ENCODE results near the gene GHRH. TPM values are rescaled to one million over a fixed set of nuclear protein-coding genes. Genes with fewer than 3 reads are reported as not detected.

The GHRH gene
- total RNA-seq, 2 experiments from 2014 or later: not detected

DNA sequence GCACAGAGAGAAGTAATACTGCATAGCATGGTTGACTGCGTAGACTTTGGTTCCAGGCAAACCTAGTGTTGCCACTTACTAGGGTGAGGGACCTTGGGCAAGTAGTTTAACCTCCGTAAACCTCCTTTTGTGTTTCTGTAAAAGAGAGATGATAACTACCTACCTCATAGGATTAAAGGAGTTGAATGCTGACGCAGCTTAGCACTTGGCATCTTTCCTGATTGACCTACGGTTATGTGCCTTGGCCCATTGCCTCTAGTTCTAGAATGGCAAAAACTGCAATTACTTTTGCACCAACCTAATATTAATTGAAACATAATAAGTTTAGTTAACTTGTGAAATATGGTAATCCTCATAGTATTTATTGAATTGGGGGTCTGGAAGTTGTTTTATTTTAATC is 19.1 kb downstream of the GHRH start:
- no peaks in the 10 kb centered on the region for H3K4me1 Mint-ChIP-seq
- peaks cover 14% of the 10 kb centered on the region for H3K36me3 Mint-ChIP-seq
- no peak overlapping the region for H3K4me3 Mint-ChIP-seq
- no peak for DNase-seq
- no peaks in the 10 kb centered on the region for H3K9me3 Mint-ChIP-seq
- H3K27ac Mint-ChIP-seq: no peak overlapping the region
- H3K27me3 Mint-ChIP-seq: no peaks in the 10 kb centered on the region

DNA sequence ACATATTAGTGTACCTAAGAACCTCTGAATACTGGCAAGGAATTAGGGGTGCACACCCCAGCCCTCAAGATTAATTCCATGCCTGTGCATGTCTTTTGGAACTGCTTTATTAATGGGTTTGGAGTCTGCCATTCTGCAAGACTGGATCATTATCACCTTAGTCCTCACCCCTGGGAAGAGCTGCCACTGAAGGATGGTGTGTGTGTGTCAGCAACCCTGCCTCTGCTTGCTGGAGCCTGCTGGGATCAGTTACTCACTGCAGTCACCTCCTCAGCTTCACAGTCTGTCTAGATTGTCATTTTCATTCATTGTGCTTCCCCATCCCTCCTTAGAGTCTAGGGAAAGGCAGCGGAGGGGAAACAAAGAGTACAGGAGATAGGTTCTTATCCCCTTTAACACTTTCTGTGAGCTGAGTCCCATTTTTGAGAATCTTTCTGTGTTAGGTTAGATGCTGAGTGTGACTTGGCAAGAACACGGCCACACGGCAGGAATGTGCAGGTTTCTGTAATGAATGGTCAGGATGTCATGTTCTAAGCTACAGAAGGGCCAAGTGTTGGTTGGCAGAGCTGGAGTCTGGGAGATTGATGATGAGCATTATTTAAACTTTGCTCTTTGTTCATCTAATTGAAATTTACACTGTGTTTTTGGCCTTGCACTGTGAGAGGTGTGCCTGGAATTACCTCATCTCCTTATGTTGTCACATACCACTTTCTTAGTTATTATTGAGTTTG is 21.1 kb downstream of the GHRH start:
- no peaks in the 10 kb centered on the region for H3K27me3 Mint-ChIP-seq
- no peak for DNase-seq
- H3K9me3 Mint-ChIP-seq: no peaks in the 10 kb centered on the region
- H3K4me1 Mint-ChIP-seq: no peaks in the 10 kb centered on the region
- H3K27ac Mint-ChIP-seq: peak overlapping the region; percentile 22
- peaks cover 14% of the 10 kb centered on the region for H3K36me3 Mint-ChIP-seq
- no peak overlapping the region for H3K4me3 Mint-ChIP-seq

DNA sequence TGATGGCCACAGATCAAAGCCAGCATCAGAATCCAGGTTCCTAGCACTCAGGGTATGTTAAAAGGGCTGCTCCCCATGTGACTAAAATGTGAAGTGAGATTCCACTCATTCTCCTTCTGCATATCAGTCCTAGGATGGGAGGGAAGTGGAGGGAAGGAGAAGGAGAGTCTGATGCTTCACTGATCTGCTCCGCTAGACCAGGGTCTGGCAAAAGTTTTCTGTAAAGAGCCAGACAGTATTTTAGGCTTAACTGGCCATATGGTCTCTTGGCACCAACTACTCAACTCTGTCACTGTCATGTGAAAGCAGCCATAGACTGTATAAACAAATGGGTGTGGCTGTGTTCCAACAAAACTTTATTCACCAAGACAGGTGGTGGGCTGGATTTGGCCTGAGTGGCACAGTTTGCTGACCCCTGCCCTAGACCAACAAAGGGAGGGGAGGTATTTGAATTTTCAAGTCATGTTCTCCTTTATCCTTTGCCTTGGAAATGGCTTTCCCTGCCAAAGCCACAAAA is 22.6 kb downstream of the GHRH start:
- Mint-ChIP-seq H3K4me3 (no peak overlapping the region), H3K36me3 (peaks cover 24% of the 10 kb centered on the region), H3K4me1 (no peaks in the 10 kb centered on the region), H3K27me3 (no peaks in the 10 kb centered on the region), H3K9me3 (no peaks in the 10 kb centered on the region), H3K27ac (no peak overlapping the region)
- DNase-seq: no peak

DNA sequence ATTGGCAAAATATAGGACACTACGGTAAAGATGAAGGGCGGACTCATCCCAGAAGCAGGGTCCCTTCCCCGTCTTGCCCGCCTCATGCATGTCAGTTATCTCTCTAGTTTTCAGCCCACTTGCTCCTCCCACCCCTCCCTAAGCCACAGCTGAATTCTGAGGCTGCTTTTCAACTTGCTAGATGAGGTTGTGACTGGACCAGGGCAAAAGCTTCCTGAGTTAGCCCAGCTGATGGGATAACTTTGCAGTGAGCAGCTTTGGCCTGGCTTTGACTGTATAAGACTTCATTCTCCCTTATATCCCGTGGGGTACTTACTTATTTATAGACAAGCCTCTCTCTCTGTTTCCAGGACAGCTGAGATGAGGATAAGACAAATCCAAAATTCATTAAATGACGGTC is 23.2 kb downstream of the GHRH start:
- Mint-ChIP-seq H3K9me3 (no peaks in the 10 kb centered on the region), H3K36me3 (peaks cover 23% of the 10 kb centered on the region), H3K27me3 (no peaks in the 10 kb centered on the region), H3K4me3 (no peak overlapping the region), H3K27ac (no peak overlapping the region), H3K4me1 (no peaks in the 10 kb centered on the region)
- no peak for DNase-seq

DNA sequence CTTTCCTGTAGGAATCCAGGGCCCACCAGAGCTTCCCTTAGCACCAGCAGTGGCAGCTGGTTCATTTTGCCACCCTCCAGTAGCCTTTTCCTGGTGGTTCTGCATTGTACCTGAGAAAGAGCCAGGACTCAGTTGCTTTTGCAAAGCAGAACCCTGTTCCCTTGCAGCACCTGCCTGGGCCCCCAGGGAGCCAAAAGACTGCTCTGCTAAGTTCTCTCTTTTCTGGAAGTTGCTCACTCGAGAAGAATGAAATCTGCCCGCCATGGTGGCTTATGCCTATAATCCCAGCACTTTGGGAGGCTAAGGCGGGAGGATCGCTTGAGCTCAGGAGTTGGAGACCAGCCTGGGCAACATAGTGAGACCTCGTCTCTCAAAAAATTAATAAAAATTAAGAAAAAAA is 24.0 kb downstream of the GHRH start:
- no peak for DNase-seq
- H3K4me1 Mint-ChIP-seq: no peaks in the 10 kb centered on the region
- H3K9me3 Mint-ChIP-seq: no peaks in the 10 kb centered on the region
- H3K27ac Mint-ChIP-seq: no peak overlapping the region
- H3K4me3 Mint-ChIP-seq: no peak overlapping the region
- no peaks in the 10 kb centered on the region for H3K27me3 Mint-ChIP-seq
- peaks cover 20% of the 10 kb centered on the region for H3K36me3 Mint-ChIP-seq

DNA sequence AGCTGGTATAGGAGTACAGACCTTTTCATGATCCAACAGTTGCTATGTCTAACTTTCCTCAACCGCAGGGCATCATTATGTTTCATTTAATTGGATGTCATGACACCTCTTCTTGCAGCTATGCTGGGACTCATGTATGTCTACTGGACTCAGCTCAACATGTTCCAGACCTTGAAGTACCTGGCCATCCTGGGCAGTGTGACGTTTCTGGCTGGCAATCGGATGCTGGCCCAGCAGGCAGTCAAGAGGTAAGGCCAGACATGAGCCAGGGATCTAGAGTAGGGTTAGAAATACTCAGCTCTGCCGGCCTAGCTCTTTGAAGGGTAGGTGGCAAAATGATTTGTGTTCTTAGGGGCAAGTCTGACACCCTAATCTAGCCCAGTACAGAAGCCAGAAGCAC is 25.2 kb downstream of the GHRH start:
- Mint-ChIP-seq H3K9me3 (no peaks in the 10 kb centered on the region), H3K27ac (no peak overlapping the region), H3K4me3 (no peak overlapping the region), H3K4me1 (no peaks in the 10 kb centered on the region), H3K36me3 (peaks cover 20% of the 10 kb centered on the region), H3K27me3 (no peaks in the 10 kb centered on the region)
- no peak for DNase-seq

DNA sequence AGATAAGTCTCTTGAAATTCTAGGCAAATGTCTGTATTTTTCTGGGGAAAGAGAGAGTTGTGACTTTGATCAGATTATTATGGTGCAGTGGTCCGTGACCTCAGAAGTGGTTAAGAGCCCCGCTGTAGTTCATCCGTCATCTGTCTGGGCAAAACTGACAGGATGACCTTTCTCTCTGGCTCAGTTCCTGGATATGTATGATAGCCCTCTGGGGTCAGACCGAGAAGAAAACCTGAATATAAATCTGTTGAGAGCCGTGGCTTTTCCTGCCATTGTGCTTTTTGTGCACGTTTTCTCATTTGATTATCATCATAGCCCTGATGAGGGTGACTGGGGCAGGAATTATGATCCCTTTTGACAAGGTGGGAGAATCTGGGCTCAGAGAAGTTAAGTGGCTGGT is 26.5 kb downstream of the GHRH start:
- Mint-ChIP-seq H3K4me3 (no peak overlapping the region), H3K36me3 (peaks cover 17% of the 10 kb centered on the region), H3K27me3 (no peaks in the 10 kb centered on the region), H3K4me1 (no peaks in the 10 kb centered on the region), H3K9me3 (no peaks in the 10 kb centered on the region), H3K27ac (no peak overlapping the region)
- DNase-seq: no peak

DNA sequence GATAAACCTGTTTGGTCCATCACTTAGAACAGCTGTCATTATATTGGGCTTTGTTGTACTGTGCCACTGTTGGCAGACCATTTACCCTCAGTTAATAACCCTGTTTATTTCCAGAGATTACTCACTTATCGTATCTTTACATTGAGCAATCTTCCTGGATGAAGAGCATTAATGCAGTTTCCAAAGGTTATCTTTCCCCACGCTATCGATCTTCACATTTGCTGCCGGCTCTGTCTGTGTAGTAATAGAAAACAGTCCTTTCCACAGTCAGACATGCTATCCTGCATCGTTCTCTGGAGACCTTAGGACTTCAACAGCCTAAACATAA is 27.4 kb downstream of the GHRH start:
- no peaks in the 10 kb centered on the region for H3K9me3 Mint-ChIP-seq
- H3K27ac Mint-ChIP-seq: no peak overlapping the region
- no peak overlapping the region for H3K4me3 Mint-ChIP-seq
- H3K4me1 Mint-ChIP-seq: no peaks in the 10 kb centered on the region
- H3K27me3 Mint-ChIP-seq: no peaks in the 10 kb centered on the region
- peaks cover 23% of the 10 kb centered on the region for H3K36me3 Mint-ChIP-seq
- no peak for DNase-seq

DNA sequence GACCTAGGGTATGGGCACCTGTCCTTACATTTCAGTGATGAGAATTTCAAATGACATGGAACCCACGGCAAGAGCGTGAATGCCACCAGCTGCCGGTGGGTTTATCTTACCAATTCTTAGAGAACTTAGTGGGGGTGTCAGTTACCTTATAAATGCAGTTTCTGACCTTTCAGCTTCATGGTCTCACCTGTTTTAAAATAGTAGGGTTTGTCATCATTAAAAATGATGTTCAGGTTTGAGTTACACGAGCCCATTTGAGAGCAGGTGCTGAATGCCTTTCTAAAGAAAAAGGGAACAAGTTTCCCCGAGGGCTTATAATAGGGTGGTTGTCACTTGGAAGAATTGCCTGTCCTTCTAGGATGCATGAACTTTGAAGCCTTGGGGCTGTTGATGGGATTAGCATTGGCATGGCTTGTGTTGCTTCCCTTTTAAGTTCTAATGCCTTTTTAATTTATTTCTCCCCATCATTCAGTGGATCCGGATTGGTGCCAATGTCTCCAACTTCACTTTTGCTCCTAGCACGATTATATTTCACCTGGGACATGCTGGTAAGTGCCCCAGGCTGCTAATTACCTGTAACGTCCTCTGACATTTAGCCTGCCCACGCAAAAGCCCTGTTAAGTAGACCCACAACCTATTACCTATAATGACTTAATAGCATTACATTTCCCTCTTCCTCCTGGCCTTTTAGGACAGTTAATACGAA is 27.9 kb downstream of the GHRH start:
- Mint-ChIP-seq H3K27me3 (no peaks in the 10 kb centered on the region), H3K27ac (no peak overlapping the region), H3K4me3 (no peak overlapping the region), H3K4me1 (no peaks in the 10 kb centered on the region), H3K9me3 (no peaks in the 10 kb centered on the region), H3K36me3 (peaks cover 27% of the 10 kb centered on the region)
- no peak for DNase-seq

DNA sequence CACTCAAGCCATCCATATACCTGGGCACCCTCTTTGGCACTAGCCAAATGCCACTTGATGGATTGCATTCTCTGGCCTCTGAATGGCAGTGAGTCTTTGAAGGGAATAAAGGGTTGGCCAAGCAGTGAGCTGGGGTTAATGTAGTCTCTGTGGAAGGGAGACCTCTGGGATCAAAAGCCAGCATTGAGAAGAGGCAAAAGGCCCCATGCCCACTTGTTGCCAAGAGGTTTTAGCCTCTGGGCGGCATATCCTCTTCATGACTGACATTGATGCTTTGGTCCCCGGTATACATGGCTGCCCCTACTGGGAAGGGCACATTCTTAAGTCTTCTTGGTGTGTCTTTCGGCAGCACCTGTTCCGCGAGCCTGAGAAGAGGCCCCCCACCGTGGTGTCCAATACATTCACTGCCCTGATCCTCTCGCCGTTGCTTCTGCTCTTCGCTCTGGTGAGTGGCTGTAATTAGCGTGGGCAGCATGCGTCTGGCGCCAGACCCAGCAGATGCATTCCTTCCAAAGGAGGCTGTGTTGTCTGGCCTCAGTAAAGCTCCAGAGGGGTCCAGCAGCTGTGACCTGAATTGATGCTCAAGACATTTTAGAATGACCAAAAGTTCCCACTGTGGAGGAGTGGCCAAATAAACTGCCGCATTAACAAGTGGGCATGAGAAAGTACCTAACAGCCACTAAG is 29.5 kb downstream of the GHRH start:
- H3K4me3 Mint-ChIP-seq: no peak overlapping the region
- peaks cover 36% of the 10 kb centered on the region for H3K36me3 Mint-ChIP-seq
- DNase-seq: no peak
- H3K9me3 Mint-ChIP-seq: no peaks in the 10 kb centered on the region
- H3K27ac Mint-ChIP-seq: no peak overlapping the region
- H3K27me3 Mint-ChIP-seq: no peaks in the 10 kb centered on the region
- H3K4me1 Mint-ChIP-seq: no peaks in the 10 kb centered on the region

DNA sequence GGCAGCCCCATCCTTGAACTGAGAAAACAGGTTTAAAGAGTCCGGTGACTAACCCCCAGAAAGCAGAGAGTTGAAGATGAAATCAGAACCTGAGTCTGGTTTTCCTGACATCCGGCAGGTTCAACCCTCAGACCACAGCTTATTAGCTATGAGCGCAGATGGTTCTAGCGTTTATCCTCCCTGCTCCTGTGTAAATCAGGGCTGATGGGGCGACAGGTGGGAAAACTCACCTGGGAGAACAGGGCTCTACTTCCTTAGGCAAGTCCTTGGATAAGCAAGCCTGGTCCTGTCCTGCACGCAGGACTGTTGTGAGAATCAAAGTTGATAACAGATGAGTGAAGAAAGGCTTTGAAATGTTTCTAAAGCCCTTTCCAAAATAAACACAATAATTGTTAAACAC is 31.4 kb downstream of the GHRH start:
- Mint-ChIP-seq H3K9me3 (no peaks in the 10 kb centered on the region), H3K4me3 (no peak overlapping the region), H3K27me3 (no peaks in the 10 kb centered on the region), H3K27ac (no peak overlapping the region), H3K4me1 (no peaks in the 10 kb centered on the region), H3K36me3 (peaks cover 35% of the 10 kb centered on the region)
- no peak for DNase-seq

DNA sequence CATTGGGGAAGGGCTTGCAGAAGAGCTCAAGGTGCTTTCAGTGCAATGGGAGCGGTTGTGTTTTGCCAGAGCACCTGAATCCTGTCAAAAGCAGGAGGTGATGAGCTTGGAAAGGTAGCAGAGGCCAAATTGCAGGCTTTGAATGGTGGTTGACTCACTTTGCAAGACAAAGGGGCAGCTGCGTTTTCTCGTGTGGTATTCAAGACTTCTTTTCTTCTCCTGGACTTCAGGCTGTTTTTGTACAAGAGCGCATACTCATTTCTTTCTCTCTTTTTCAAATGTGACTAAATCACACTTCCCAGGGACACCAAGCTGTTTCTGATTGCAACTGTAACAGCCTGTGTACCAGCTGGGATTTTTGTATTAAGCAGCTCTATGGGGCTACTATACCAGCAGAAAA is 32.3 kb downstream of the GHRH start:
- H3K4me1 Mint-ChIP-seq: no peaks in the 10 kb centered on the region
- no peak overlapping the region for H3K27ac Mint-ChIP-seq

DNA sequence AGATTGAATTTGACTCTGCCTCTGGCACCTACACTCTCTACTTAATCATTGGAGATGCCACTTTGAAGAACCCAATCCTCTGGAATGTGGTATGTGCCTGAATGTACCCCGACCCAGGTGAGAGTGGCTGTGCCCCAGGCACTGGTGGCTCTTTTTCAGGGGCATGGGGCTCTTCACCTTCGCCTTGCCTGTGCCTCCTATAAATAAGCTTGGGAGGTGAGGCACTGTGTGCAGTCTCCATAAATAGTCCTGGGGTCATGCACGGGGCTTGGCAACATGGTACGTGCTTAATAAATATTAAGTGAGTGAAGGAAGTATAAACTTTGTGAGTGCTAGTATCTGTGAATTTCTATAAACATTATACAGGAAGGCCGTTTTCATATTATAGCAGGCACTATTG is 33.0 kb downstream of the GHRH start:
- H3K27me3 Mint-ChIP-seq: no peaks in the 10 kb centered on the region
- no peaks in the 10 kb centered on the region for H3K9me3 Mint-ChIP-seq
- peaks cover 34% of the 10 kb centered on the region for H3K36me3 Mint-ChIP-seq
- no peak overlapping the region for H3K27ac Mint-ChIP-seq
- H3K4me3 Mint-ChIP-seq: no peak overlapping the region
- H3K4me1 Mint-ChIP-seq: no peaks in the 10 kb centered on the region
- DNase-seq: no peak

More for the DNA sequence above, 32.3 kb downstream of the GHRH start:
- no peak overlapping the region for H3K4me3 Mint-ChIP-seq
- DNase-seq: no peak
- H3K27me3 Mint-ChIP-seq: no peaks in the 10 kb centered on the region
- H3K9me3 Mint-ChIP-seq: no peaks in the 10 kb centered on the region
- peaks cover 33% of the 10 kb centered on the region for H3K36me3 Mint-ChIP-seq

DNA sequence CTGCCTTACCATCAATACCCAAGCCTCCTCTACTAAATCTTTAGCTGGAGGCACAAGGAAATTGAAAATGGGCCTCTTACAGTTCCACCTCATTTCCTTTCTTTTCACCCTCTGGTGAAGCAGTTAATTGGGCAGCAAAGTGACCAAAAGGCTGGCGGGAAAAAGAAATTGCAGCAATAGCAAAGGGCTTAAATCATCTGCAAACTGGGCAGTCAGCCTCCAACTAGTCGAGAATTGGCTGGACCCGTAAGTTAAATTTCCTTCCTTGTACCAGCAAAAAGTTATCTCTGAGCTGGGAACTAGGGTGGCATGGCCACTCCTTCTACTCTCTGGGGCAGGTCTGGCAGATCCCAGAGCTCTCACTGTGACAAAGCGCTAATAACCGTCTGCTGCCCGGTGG is 33.5 kb downstream of the GHRH start:
- Mint-ChIP-seq H3K36me3 (peaks cover 37% of the 10 kb centered on the region), H3K27me3 (no peaks in the 10 kb centered on the region), H3K4me1 (no peaks in the 10 kb centered on the region), H3K9me3 (no peaks in the 10 kb centered on the region), H3K4me3 (no peak overlapping the region), H3K27ac (no peak overlapping the region)
- no peak for DNase-seq

DNA sequence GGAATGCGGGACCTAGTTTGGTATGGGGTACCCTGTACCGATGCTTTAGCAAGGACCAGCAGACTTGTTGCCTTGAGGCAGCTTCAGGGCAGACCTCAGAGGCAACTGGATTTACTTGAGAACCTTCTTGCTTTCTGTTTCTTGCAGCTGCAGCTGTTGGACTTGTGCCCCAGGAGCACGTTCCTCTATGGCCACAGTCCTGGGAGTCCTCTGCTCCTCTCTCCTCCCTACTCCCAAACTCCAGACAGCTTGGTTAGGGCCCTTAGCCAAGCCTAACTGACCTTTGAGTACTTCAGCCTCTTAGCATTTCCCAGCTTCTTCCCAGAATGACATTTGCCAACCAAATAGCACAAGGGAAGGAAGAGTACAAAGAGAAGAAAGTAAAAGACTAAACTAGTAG is 34.7 kb downstream of the GHRH start:
- Mint-ChIP-seq H3K27me3 (no peaks in the 10 kb centered on the region), H3K9me3 (no peaks in the 10 kb centered on the region), H3K4me3 (no peak overlapping the region), H3K27ac (peak overlapping the region; percentile 35), H3K36me3 (peaks cover 33% of the 10 kb centered on the region), H3K4me1 (no peaks in the 10 kb centered on the region)
- DNase-seq: no peak

Measured in activated naive CD8-positive, alpha-beta T cell treated with anti-CD3 and anti-CD28 coated beads for 36 hours (primary cell).